ENCODE data around the gene ZNF630.
"Not testable (repeated sequence)": the region's sequence is repeated elsewhere in the genome, so short reads cannot be mapped to it uniquely, and the experiment has no call there.

The ZNF630 gene

DNA sequence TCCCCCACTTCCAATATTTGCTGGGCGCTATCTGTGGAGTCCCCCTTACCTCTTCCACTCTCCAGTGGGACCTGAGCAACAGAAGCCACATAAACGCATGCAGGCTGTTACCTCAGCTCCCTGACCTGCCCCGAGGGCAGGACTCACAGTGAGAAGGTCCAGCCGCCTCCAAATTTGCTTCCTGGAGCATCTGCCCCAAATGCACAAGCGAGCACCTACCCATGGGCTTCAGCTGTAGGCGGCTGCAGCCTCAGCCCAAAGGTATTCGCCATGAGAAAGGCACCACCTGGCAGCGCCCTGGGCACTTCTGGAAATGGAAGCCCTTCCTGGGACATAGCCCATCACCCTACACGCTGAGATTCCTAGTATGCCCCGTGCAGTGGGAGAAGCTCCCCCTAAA is 41.2 kb downstream of the ZNF630 start:
- no peak for DNase-seq (ENCODE audit: low read depth, low spot score)

DNA sequence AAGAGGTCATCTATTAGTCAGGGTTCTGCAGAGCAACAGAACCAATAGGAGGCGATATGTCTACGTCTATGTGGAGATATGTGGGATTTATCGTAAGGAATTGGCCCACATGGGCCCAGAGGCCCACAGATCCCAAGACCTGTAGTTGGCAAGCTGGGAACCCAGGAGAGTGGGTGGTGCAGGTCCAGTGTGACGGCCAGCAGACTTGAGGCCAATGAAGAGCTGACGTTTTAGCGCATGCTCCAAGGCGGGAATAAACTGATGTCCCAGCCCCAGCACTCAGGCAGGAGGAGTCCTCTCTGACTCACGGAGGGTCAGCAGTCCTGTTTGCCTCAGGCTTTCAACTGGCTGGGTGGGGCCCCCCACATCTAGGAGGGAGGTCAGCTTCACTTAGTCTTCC is 43.3 kb downstream of the ZNF630 start:
- DNase-seq (ENCODE audit: low read depth, low spot score) = no peak

- not testable (repeated sequence) for DNase-seq (ENCODE audit: low read depth, low spot score)
Measured at GRCh38 chrX:48027545-48027944, 43.9 kb downstream of the ZNF630 start.

- no peak for DNase-seq (ENCODE audit: low read depth, low spot score)
Measured at GRCh38 chrX:48025561-48025960, 45.9 kb downstream of the ZNF630 start.

DNA sequence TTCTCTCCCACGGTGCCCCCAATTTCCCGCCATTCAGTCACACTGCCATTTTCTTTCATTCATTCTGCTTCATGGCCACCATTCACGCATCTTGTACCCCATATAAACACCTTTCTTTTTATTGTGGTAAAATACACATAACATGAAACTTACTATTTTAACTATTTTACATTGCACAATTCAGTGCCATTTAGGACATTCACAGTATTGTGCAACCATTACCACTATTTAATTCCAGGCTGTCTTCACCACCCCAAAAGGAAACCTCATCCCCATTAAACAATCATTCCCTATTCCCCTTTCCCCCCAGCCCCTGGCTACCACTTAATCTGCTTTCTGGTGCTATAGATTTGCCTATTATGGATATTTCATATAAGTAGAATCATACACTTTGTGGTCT is 48.7 kb downstream of the ZNF630 start:
- no peak for DNase-seq (ENCODE audit: low read depth, low spot score)

DNA sequence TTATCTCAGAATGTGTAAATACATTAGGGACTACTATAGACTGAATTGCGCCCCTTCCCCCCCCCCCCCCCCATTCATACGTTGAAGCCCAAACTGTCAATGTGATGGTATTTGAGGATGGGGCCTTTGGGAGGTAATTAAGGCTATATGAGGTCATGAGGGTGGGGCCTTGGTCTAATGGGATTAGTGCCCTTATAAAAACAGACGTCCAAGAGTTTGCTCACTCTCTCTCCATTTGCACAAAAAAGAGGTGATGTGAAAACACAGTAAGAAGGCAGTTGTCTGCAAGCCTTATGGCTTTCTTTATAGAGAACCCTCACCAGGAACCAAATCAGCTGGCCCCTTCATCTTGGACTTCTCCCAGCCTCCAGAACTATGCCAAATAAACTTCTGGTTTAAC is 49.3 kb downstream of the ZNF630 start:
- no peak for DNase-seq (ENCODE audit: low read depth, low spot score)

DNA sequence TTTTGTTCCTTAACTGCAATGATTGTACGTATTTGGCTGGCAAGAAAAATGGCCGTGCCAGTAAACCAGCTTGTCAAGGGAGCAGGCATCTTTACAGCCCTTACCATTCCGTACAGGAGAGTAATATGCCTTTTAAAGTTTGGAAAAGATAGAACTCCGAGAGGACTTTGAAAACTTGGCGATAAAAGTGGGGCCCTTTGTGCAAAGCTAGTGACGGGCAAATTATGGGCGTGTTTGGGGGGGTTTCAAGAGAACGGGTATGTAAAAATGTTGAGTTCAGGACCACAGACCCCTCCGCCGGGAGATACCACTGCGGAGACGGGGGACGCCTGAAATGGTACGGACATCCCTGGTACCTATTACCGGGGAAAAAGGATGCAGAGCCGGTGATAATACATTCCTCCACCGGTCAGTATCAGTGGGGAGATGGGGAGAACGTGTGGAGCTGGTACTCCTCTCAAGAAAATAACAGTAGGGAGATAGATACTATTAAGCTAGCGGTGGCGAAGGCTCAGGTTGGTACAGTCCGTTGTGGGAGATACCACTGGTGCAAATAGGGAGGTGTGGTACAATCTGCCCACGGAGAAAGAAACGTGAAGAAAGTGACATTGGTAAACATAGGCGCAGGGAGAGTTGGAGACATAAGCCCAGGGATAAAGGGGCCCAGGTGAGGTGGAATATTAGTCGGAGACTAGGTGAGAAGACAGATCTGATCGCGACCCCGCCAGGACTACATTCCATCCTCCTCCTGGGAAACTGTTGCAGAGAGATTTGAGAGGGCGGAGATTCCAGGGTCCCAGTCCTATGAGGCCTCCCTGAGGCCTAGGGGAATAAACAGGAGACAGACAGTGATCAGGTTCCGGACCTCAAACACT is 50.2 kb downstream of the ZNF630 start:
- peak; percentile 41 for DNase-seq (ENCODE audit: low read depth, low spot score)

DNA sequence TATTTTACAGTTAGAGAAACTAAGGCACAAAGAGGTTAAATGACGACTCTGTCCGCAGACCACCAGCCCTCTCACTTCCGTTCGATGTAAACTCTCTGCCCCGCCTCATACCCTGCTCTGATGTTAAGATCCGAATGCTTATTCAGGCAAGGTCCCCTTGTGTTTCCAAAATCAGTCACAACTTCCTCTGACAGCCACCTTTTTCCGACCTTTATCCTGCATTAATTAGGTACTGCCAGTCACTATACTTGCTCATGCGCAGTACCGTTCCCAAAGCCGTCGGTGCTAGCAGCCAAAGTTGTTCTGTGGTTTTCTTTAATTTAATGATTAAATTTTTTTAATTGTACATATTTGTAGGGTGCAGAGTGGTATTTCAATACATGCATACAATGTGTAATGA is 51.0 kb downstream of the ZNF630 start:
- not testable (repeated sequence) for DNase-seq (ENCODE audit: low read depth, low spot score)

- DNase-seq (ENCODE audit: low read depth, low spot score) = not testable (repeated sequence)
Measured at GRCh38 chrX:48019892-48020291, 51.5 kb downstream of the ZNF630 start.

DNA sequence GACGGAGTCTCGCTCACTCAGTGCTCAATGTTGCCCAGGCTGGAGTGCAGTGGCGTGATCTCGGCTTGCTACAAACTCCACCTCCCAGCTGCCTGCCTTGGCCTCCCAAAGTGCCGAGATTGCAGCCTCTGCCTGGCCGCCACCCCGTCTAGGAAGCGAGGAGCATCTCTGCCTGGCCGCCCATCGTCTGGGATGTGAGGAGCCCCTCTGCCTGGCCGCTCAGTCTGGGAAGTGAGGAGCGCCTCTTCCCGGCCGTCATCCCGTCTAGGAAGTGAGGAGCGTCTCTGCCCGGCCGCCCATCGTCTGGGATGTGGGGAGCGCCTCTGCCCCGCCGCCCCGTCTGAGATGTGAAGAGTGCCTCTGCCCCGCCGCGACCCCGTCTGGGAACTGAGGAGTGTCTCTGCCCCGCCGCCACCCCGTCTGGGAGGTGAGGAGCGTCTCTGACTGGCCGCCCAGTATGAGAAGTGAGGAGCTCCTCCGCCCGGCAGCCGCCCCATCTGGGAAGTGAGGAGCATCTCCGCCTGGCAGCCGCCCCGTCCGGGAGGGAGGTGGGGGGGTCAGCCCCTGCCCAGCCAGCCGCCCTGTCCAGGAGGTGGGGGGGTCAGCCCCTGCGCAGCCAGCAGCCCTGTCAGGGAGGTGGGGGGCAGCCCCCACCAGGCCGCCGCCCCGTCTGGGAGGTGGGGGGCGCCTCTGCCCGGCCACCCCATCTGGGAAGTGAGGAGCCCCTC is 54.7 kb downstream of the ZNF630 start:
- DNase-seq (ENCODE audit: low read depth, low spot score) = not testable (repeated sequence)

DNA sequence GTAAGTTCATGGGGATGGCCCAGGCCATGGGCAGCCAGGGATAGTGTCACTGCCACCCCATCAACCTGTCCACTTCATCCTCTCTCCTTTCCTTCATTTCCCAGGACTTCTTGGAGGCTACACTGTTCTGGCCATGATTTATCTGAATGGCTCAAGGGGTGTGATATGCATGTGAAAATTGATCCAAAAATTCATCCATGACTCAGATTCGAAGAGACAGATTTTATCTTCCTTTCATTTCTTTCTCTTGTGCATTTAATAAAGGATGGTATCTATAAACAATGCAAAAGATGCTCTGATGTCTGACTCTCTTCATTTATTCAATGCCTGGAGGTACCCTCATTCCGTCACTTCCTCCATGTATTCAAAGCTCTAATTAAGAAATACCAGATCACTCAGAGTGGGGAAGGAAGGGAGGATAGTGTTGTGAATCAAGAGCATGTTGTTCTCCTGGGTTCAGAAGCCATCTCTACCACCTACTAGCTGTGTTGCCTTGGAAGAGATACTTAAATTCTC is 61.9 kb downstream of the ZNF630 start:
- not testable (repeated sequence) for DNase-seq (ENCODE audit: low read depth, low spot score)

All from activated naive CD8-positive, alpha-beta T cell treated with anti-CD3 and anti-CD28 coated beads, Interleukin-2, amount 50 U/mL, for 16 hours (primary cell).